Esophagus muscularis mucosa (tissue), 4 donors: ENCODE results near the gene ENTREP3.

Source experiments
- EP300 ChIP-seq: sonication (generic); formaldehyde crosslinking; IDR thresholded peaks from one replicate; pipeline ENCODE4 v1.6.1; 2017; ENCODE audit warnings: antibody characterized with exemption
- POLR2A ChIP-seq: fragments of 450-650 bp; IDR thresholded peaks from one replicate; pipeline ENCODE4 v1.6.1; 2017; ENCODE audit warnings: antibody characterized with exemption, moderate library complexity, mild to moderate bottlenecking, low read depth
- TF ChIP-seq, protein P1 (sequence below), 3 experiments: fragments of 200-600 bp in 2 of 3; fragments of 450-650 bp in 1 of 3; sonication (generic) in 2 of 3; IDR thresholded peaks; one replicate each; pipeline ENCODE4 v1.5.1; 2017 to 2019; ENCODE audit warnings: antibody characterized with exemption in 3 of 3, mild to moderate bottlenecking in 2 of 3, moderate library complexity in 1 of 3

DNA sequence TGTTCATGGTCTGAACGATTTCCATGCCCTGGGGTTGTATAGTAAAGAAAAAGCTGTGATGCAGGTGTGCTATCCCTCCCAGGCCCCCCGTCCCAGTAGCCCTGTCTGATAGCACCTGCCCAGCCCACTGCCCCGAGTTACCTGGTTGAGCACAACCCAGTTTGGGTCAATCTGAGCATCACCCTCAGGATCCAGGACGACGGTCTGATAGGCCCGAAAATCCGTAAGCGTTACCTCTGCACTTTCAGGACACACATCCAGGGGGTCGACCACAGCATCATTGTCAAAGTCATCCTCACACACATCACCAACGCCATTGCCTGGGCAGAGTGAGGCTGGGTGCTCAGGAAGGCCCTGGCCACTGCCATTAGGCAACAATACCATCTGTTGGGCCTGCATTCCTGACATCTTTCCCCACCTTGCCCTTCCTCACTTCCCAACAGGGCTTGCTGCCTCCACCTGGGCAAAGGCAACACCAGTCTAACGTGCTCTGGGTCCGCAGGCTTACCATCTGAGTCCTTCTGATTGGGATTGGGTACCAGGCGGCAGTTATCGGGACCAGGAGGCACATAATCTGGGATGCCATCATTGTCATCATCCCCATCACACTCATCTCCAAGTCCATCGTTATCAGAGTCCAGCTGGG, 57.3 kb downstream of the ENTREP3 start:
- TF ChIP-seq, protein P1, sequence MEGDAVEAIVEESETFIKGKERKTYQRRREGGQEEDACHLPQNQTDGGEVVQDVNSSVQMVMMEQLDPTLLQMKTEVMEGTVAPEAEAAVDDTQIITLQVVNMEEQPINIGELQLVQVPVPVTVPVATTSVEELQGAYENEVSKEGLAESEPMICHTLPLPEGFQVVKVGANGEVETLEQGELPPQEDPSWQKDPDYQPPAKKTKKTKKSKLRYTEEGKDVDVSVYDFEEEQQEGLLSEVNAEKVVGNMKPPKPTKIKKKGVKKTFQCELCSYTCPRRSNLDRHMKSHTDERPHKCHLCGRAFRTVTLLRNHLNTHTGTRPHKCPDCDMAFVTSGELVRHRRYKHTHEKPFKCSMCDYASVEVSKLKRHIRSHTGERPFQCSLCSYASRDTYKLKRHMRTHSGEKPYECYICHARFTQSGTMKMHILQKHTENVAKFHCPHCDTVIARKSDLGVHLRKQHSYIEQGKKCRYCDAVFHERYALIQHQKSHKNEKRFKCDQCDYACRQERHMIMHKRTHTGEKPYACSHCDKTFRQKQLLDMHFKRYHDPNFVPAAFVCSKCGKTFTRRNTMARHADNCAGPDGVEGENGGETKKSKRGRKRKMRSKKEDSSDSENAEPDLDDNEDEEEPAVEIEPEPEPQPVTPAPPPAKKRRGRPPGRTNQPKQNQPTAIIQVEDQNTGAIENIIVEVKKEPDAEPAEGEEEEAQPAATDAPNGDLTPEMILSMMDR (IDR thresholded peaks at IDR 0.05) = no peak
- TF ChIP-seq POLR2A (no peak), EP300 (no peak)
